GM12872 (cell line): ENCODE results near the gene LETM1.

Source experiments
- TF ChIP-seq, protein P1 (sequence below): IDR thresholded peaks from 3 replicates; pipeline ENCODE4 v1.5.1; 2011; ENCODE audit warnings: low read depth, mild to moderate bottlenecking, low read length, moderate library complexity; ENCODE audit not compliant: insufficient read depth

The LETM1 gene

DNA sequence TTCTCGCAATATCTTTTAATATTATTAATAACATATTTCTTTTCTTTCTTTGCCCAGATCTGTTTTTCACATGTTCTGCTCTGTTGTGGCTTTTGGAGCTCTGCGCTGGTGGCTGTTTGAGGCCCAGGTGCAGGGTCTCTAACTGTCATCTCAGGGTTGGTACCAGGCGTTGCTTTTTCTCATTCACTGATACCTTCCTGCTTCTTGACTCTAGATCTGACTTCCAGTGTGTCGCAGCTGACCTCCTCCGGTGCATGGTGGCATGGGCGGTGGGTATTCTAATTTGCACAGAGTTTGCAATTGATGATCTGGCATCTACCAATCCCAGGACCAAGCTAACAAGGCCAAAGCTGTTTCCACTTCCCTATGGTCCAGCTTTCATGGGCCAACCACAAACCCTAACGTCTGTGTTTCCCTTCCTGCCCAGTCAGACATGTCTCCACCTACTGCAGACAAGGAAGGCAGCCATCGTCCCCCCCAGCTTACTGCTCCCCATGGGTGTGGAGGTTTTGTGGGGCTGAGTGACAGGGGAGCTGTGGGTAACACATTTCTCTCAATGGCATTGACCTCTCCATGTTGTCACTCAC, 25.2 kb downstream of the LETM1 start:
- TF ChIP-seq, protein P1, sequence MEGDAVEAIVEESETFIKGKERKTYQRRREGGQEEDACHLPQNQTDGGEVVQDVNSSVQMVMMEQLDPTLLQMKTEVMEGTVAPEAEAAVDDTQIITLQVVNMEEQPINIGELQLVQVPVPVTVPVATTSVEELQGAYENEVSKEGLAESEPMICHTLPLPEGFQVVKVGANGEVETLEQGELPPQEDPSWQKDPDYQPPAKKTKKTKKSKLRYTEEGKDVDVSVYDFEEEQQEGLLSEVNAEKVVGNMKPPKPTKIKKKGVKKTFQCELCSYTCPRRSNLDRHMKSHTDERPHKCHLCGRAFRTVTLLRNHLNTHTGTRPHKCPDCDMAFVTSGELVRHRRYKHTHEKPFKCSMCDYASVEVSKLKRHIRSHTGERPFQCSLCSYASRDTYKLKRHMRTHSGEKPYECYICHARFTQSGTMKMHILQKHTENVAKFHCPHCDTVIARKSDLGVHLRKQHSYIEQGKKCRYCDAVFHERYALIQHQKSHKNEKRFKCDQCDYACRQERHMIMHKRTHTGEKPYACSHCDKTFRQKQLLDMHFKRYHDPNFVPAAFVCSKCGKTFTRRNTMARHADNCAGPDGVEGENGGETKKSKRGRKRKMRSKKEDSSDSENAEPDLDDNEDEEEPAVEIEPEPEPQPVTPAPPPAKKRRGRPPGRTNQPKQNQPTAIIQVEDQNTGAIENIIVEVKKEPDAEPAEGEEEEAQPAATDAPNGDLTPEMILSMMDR: no peak

DNA sequence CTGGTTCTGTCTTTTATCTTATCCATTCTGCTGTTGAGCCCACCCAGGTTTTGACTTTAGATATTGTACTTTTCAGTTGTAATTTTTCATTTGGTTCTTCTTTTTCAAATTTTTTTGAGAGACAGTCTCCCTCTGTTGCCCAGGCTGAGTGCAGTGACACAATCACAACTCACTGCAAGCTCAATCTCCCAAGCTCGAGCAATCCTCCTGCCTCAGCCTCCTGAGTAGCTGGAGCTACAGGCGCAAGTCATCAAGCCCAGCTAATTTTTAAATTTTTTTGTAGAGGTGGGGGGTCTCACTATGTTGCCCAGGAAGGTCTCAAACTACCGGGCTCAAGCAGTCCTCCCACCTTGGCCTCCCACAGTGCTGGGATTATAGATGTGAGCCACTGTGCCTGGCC, 25.7 kb downstream of the LETM1 start:
- TF ChIP-seq, protein P1: no peak

DNA sequence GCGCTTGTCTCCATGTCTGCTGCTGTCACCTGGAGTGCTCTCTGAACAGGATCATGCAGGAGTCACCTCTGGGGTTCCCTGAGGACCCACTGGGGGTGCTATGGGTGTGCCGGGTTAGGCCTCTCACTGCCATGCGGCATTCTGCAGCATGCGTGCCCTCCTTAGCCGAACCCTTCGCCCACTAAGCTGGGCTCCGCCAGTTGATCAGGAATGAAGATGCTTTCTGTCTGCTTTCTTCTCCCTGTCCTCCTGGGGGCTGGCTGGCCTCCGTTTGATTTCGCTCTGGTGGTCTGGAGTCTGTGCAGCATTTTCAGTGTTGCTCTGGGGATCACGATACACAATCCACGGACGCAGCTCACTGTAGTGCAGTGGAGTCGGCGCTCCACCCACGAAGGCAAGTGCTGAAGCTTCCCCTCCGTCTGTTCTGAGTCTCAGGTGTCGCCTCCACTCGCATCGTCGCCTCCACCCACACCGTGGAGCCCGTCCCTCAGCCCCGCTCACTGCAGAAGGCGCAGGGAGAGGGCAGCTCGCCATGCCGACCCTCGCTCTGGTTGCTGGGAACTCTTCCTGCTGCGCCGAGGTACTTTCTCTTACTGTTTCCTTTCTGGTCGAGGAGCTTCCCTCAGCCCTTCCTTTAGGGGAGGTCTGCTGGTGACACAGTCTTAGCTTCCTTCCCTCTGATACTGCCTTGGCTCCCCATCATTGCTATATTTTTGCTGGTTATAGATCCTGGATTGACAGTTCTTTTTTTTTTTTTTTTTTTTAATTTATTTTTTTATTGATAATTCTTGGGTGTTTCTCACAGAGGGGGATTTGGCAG, 29.2 kb downstream of the LETM1 start:
- TF ChIP-seq, protein P1: no peak

DNA sequence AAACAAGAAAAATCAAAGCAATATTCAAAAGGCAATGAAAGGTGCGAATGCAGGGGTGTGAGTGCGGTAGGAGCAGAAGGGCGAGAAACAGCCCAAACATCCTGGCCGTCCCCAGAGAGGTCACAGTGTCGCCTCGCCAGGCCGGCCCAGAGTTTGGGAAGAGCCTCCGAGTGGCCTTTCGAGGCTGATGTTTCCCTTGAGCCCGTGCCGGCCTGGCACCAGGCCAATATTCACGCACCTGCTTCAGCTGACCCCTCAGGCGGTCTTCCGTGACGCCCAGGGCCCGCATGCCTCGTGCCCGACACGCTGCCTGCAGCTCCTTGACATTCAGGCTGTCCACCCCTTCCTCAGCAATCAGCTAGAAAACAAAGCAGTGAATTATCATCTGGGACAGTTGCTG, 30.6 kb downstream of the LETM1 start:
- TF ChIP-seq, protein P1: no peak

DNA sequence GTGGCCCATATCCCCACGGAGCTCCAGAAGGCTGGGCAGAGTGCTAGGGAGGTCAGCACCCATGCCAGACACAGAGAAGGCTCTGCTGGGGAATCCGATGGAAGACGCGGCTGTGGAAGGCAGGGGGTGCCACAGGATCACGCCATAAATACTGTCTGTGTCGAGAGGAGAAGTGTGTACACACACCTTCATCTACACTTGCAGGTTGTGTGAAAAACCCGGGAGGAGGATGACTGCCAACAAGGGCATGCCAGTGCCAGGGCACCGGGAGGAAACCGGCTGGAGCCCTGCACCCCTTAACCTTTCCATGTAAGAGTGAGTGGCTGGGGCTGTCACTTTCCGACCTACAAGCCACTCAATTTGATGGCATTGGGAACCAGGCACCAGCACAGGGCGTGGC, 31.2 kb downstream of the LETM1 start:
- TF ChIP-seq, protein P1: no peak

DNA sequence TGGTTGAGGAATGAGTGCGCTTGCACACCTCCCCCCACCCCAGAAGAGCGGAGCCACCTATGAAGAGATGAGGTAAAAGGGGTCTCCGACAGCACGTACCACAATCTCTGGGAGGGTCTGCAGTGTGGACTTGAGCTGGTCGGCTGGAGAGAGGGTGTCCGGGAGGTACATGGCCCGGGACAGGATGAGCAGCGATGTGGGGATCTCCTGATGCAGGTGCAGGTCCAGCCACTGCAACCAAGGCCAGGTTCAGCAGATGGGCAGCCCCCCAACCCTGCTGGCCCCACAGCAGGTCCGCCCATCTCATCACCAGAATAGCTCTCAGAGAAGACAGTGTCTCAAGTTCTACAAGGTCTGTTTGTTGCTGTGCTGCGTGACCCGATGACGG, 32.4 kb downstream of the LETM1 start:
- TF ChIP-seq, protein P1: no peak

DNA sequence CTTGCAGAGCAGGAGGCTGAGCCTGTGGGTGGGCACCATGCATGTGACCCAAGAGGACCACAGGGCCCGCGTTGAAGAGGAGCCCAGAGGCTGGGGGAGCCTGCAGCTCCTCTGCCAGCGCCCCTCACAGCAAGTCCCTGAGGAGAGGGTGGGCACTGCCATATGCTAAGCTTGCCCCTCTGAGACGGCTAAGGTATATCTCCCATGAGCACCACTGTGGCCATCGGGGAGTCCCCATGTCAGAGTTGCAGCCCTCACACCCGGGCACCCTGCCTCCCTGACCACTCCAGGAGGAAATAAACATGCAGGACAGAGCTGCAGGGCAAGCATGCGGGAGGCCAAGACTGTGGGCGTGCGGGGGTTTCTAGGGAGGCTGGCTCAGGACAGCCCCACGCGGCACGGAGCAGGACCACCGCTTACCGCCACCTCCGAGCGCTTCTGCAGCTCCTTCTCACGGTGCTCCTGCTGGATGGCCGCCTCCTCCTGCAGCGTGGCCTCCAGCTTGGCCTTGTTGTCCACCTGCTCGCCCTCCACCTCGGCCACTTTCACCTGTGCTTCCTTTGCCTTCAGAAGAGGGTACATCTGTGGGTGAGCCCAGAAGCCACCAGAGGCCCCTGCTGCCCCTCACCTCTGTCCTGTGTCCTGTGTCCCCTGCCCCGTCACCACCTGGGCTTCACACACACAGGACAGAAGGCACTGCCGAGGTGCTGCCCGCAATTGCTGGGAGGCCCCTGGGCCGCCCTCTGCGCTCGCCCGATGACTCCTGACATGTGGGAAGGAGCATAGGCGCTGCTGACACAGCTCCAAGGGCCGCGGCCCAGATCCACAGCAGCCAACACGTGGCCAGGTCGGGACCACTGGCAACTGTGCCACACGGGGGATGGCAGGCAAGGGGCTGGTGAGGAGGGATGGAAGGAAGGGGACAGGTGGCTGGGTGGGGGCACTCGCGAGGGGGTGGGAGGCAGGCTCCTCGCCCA, 33.1 kb downstream of the LETM1 start:
- TF ChIP-seq, protein P1: no peak
